NT2/D1 (cell line): ENCODE data around the gene CYSLTR1.

Experiments
- SUZ12 ChIP-seq: IDR thresholded peaks from 2 replicates; pipeline ENCODE4 v1.6.1; 2011; ENCODE audit not compliant: insufficient read length, insufficient read depth; ENCODE audit errors: extremely low read depth
- YY1 ChIP-seq: IDR thresholded peaks from 2 replicates; pipeline ENCODE4 v1.6.1; 2011; ENCODE audit not compliant: insufficient read length, insufficient read depth
- ZNF274 ChIP-seq: IDR thresholded peaks from 2 replicates; pipeline ENCODE4 v1.6.1; 2011; ENCODE audit warnings: mild to moderate bottlenecking, low read depth, low read length

- no peak for TF ChIP-seq YY1
- no peak for TF ChIP-seq SUZ12
- no peak for TF ChIP-seq ZNF274
Observed at GRCh38 chrX:78321809-78322208, 5.6 kb downstream of the CYSLTR1 start.
